HG03432 (cell line): Measurements from ENCODE around the gene DACH1.
"Not testable (repeated sequence)": the region's sequence is repeated elsewhere in the genome, so short reads cannot be mapped to it uniquely, and the experiment has no call there.

Experiments
- ATAC-seq: cut with Tn5 transposase; IDR thresholded peaks from one replicate; pipeline ENCODE4 v1.9.1; 2021; ENCODE audit warnings: mild to moderate bottlenecking, moderate library complexity; ENCODE audit not compliant: unreplicated experiment

DACH1 gene

GRCh38 chr13:71866335-71867130 is 471 bp downstream of the DACH1 start:
- ATAC-seq = peak; percentile 61

GRCh38 chr13:71865874-71866334 is 1.1 kb downstream of the DACH1 start:
- ATAC-seq = no peak

GRCh38 chr13:71864986-71865873 is 1.8 kb downstream of the DACH1 start:
- ATAC-seq = no peak

DNA sequence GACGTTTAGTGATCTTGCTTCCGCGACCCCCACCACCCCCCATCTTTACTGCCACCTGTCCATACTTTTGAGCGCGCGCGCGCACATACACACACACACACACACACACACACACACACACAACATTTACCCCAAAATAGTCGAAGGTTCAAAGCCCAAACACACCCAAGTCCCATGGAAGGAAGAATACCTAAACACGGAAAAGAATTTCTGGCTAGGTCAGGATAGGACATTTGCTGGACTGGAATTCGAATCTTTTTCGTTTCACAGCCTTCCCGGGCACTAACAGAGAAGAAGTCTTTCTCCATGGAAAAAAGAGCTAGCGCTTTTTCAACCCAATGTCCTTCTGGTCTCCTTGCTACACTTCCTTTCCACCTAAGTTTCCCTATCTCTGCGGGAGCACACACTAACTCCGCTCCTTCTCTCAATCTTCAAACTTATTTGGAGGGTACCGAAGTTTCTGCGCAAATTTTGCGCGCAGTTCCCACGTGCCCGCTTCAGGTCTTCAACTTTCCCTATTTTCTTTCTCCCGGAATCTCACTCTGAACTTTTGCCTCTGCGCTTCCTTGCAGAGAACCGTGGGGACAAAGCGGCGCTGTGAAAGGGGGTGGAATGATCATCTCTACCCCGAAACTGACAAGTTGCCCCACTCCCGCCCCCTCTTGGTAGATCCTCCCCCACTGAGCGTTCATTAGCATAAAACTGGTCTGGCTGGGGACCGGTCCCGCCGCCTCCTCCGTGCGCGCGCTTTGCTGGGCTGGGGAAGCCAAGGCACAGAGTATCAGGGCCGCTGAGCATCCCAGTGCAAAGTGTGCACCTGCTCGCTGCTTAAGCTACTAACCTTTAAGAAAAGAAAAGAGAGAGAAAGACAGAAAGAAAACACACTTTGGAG is 2.7 kb downstream of the DACH1 start:
- no peak for ATAC-seq

DNA sequence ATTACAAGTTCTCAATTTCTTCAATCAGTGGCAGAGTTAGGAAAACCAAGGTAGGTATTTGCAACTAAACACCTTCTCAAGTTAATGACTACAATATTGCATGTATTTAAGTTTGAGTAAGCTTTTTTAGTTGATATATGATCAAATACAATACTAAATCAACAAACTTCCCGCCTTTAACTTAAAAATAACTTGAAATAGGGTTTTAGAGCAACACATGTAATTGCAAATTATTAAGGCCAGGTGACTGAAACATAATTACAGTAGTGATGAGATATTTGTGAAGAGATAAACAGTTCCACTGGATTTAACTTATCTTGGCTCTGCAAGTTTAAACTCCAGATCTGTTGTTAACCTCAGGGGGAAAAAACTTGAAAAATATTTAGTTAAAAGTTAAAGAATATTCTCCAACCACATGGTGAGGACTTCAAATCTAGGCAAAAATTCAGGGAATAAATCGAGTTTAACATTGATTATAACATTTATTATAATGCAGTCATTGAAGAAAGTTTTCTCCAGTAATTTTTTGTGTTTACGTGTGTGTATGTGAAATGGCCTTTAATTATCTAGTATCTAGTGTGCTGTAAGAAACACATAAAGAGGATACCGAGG is 3.6 kb downstream of the DACH1 start:
- ATAC-seq = no peak

DNA sequence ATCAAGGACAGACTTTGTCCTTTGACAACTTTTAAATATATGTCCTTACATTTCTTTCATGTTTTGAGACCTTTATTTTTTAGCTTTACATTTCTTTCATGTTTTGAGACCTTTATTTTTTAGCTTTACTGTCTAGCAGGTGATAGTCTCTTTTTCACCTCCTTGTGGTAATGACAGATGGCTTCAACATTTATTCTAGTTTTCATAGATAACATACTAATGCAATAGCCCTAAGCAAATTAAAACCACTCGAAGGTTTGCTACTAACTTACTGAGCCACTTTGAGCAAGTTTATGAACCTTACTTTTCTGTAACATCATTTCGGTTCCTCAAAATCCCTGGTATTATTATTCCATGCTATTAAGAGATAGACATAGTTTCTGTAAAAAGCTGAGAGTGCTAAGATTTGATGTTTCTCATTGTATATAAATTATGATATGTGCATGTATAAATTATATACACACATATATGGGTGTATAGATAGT is 4.5 kb downstream of the DACH1 start:
- no peak for ATAC-seq

GRCh38 chr13:71861769-71862458 is 5.1 kb downstream of the DACH1 start:
- no peak for ATAC-seq

DNA sequence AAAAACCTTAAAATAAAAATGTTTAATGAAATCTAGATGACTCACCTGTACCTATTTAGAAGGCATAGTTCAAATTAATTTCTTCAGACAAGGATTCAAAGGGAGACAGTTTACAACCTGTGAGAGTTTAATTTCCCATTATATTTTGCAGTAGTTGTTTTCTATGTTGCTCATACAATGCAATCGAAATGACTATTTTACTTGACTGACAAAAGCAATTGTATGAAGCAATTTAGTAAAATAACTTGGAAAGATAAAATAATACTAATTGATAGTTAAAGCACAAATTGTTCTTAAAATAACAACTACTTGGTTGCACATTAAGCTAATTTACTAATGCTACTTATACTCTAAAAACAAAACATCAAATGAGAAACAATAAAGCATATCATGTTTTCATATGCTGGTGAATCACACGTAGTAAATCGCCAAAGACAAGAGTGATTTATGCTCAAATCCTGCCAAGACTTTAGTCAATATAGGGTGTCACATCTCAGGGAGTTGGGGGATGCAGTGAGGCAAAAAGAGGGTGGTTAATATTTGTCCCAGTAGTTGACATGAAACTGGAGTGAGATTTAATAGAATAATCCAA is 6.4 kb downstream of the DACH1 start:
- no peak for ATAC-seq

DNA sequence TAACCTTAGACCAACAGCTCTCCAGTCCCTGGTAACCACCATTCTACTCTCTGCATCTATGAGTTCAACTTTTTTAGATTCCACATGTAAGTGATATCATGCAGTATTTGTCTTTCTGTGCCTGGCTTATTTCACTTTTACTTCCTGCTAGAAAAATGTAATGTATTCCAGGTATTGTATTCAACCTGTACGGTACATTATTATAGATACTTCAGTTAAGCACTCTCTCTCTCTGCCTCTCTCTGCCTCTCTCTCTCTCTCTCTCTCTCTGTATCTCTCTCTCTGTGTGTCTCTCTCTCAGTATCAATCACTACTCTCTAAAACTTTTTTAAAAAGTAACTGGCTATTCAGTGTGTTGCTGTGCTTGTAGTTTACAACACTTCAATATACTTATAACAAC is 8.4 kb downstream of the DACH1 start:
- no peak for ATAC-seq

GRCh38 chr13:71856548-71857043 is 10.4 kb downstream of the DACH1 start:
- no peak for ATAC-seq

DNA sequence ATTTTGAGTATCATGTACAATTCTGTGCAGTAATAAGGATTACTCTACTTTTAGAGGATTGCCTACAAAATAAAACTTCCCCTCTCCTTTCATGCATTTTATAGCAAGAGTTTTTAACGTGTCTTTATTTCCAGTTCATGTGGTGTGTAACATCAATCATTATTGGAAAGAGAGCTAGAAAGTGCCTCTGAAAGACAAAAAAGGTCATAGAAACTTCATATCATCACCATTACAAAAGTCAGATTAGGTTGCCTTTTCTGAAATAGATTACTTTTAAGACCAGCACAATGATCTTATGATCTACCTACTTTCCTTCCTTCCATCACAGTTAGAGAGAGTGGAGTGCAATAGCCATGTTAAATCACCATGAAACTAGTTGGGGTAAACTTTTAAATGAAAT is 12.6 kb downstream of the DACH1 start:
- ATAC-seq = no peak

GRCh38 chr13:71853725-71854124 is 13.3 kb downstream of the DACH1 start:
- no peak for ATAC-seq

- no peak for ATAC-seq
These were observed 14.3 kb downstream of the DACH1 start for GRCh38 chr13:71852736-71853135.

GRCh38 chr13:71851498-71852409 is 15.2 kb downstream of the DACH1 start:
- ATAC-seq = no peak

DNA sequence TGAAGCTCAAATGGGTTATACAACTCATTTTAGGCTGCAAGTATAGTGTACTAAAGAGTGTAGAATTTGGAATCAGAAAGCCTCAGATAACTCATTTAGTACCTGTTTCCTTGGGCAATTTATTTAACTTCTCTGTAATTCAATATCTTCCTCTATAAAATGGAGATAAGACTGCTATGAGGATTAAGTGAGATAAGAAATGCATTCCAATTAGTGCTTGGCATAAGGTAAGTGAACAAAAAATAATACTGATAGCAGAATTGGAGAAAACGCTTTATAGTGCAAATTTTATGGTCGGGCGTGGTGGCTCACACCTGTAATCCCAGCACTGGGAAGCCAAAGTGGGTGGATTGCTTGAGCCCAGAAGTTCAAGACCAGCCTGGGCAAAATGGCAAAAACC is 25.0 kb downstream of the DACH1 start:
- no peak for ATAC-seq

GRCh38 chr13:71838842-71839241 is 28.2 kb downstream of the DACH1 start:
- ATAC-seq = no peak

GRCh38 chr13:71837582-71837981 is 29.4 kb downstream of the DACH1 start:
- not testable (repeated sequence) for ATAC-seq

- ATAC-seq = no peak
These were observed 35.3 kb downstream of the DACH1 start for GRCh38 chr13:71831716-71832115.
